Neural cell (in vitro differentiated cells): ENCODE results near the gene KRT14.
"Not testable (repeated sequence)": the region's sequence is repeated elsewhere in the genome, so short reads cannot be mapped to it uniquely, and the experiment has no call there.

Source experiments
- CTCF ChIP-seq: fragments of 450-650 bp; IDR thresholded peaks from 2 replicates; pipeline ENCODE4 v1.5.1; 2014; ENCODE audit warnings: antibody characterized with exemption, mild to moderate bottlenecking, moderate library complexity; ENCODE audit not compliant: poor library complexity, severe bottlenecking
- EP300 ChIP-seq: fragments of 450-650 bp; conservative IDR thresholded peaks from 2 replicates; pipeline ENCODE4 v1.6.1; 2014; ENCODE audit warnings: antibody characterized with exemption, mild to moderate bottlenecking, moderate library complexity; ENCODE audit not compliant: poor library complexity, severe bottlenecking
- EZH2 ChIP-seq: fragments of 200-600, 300-800 bp; shearing (Covaris generic), sonication (generic); IDR thresholded peaks from 2 replicates; pipeline ENCODE4 v1.6.1; 2014; ENCODE audit warnings: antibody characterized with exemption, low read length, borderline replicate concordance, mild to moderate bottlenecking; ENCODE audit not compliant: insufficient read depth, poor library complexity, severe bottlenecking
- MXI1 ChIP-seq: fragments of 450-650 bp; conservative IDR thresholded peaks from 2 replicates; pipeline ENCODE4 v1.6.1; 2014; ENCODE audit warnings: antibody characterized with exemption, mild to moderate bottlenecking; ENCODE audit not compliant: poor library complexity, severe bottlenecking
- POLR2AphosphoS5 ChIP-seq: IDR thresholded peaks from 2 replicates; pipeline ENCODE4 v1.6.1; 2012
- RAD21 ChIP-seq: fragments of 450-650 bp; conservative IDR thresholded peaks from 2 replicates; pipeline ENCODE4 v1.6.1; 2014; ENCODE audit warnings: antibody characterized with exemption, mild to moderate bottlenecking, moderate library complexity
- SMC3 ChIP-seq: fragments of 450-650 bp; conservative IDR thresholded peaks from 2 replicates; pipeline ENCODE4 v1.6.1; 2014; ENCODE audit warnings: antibody characterized with exemption, mild to moderate bottlenecking, moderate library complexity; ENCODE audit not compliant: poor library complexity
- TF ChIP-seq, protein P1 (sequence below): IDR thresholded peaks from 2 replicates; pipeline ENCODE4 v1.6.1; 2012; ENCODE audit warnings: borderline replicate concordance

DNA sequence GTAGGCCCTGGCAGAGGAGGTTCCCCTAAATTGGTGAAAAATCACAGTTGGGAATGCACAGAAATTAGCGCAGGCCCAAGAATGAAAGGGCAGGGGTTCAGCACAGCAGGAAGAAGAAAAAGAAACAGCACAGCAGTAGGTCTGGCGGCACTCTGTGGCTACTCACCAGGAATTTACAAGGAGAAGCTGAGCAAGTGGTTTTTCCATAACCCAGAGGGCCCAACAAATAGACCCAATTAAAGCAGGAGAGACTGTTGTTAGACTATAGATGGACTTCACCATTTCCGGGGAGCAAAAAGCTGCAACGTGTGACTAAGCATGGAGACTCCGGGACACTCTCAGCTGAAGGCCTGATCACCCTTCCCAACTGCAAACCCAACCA is 40.2 kb upstream of the KRT14 start:
- TF ChIP-seq CTCF, EP300, EZH2, SMC3, POLR2AphosphoS5, RAD21, MXI1: not testable (repeated sequence)
- TF ChIP-seq, protein P1, sequence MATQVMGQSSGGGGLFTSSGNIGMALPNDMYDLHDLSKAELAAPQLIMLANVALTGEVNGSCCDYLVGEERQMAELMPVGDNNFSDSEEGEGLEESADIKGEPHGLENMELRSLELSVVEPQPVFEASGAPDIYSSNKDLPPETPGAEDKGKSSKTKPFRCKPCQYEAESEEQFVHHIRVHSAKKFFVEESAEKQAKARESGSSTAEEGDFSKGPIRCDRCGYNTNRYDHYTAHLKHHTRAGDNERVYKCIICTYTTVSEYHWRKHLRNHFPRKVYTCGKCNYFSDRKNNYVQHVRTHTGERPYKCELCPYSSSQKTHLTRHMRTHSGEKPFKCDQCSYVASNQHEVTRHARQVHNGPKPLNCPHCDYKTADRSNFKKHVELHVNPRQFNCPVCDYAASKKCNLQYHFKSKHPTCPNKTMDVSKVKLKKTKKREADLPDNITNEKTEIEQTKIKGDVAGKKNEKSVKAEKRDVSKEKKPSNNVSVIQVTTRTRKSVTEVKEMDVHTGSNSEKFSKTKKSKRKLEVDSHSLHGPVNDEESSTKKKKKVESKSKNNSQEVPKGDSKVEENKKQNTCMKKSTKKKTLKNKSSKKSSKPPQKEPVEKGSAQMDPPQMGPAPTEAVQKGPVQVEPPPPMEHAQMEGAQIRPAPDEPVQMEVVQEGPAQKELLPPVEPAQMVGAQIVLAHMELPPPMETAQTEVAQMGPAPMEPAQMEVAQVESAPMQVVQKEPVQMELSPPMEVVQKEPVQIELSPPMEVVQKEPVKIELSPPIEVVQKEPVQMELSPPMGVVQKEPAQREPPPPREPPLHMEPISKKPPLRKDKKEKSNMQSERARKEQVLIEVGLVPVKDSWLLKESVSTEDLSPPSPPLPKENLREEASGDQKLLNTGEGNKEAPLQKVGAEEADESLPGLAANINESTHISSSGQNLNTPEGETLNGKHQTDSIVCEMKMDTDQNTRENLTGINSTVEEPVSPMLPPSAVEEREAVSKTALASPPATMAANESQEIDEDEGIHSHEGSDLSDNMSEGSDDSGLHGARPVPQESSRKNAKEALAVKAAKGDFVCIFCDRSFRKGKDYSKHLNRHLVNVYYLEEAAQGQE, result not testable (repeated sequence)
